MM.1S (cell line): ENCODE results near the gene HCAR2.

ENCODE experiments used
- CTCF ChIP-seq: fragments of 300-600 bp; sonication (generic); IDR thresholded peaks from 2 replicates; pipeline ENCODE4 v1.5.1; 2016; ENCODE audit warnings: antibody characterized with exemption, low read length, mixed read lengths
- EZH2 ChIP-seq: fragments of 300-600 bp; sonication (generic); optimal IDR thresholded peaks from 2 replicates; pipeline ENCODE3; 2017; ENCODE audit warnings: low read depth, mild to moderate bottlenecking, antibody characterized with exemption, low read length, mixed read lengths
- EZH2phosphoT487 ChIP-seq: fragments of 300-600 bp; sonication (generic); IDR thresholded peaks from 2 replicates; pipeline ENCODE4 v1.6.1; 2018; ENCODE audit warnings: antibody characterized with exemption, low read length

GRCh38 chr12:122651520-122652224, 51.5 kb downstream of the HCAR2 start:
- TF ChIP-seq CTCF (no peak), EZH2 (no peak), EZH2phosphoT487 (no peak)
